ENCODE results near the gene NFATC3.
"Not testable (repeated sequence)": the region's sequence is repeated elsewhere in the genome, so short reads cannot be mapped to it uniquely, and the experiment has no call there.

Gene NFATC3

DNA sequence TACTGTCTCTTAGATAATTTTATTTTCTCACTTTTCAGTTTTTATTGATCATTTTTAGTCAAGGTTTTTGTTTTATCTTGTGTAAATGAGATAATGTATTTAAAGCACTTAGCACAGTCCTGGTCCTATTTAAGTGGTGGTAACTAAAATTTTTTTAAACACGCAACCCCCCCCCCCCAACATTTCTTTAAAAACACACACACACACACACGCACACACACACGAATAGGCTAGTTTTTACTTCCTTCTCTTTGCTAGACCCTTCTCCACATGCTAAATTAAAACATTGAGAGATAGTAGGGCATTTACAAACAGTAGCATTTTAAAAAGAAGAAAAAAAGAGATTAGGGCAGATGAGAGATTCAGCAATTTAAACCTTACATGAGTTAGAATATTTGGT is 5.0 kb downstream of the NFATC3 start:
- no peak for DNase-seq (ENCODE audit: low read depth)

DNA sequence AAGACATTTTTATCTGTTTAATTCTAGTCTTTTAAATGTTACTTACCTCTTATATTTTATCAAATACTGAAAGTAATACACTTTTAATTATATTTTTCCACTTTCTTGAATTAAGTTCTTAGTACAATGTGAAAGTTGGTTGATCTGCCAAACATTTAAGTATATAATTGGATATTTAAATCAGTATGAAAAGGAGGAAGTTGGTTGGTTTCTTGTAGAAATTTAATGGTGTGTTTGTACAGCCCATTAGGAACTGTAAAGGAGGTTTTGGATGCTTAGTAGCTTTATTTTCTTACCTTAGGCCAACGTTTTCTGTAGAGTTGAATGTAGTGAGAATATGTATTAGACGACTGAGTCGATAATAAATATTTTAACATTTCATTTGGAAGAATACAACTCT is 5.4 kb downstream of the NFATC3 start:
- no peak for DNase-seq (ENCODE audit: low read depth)

DNA sequence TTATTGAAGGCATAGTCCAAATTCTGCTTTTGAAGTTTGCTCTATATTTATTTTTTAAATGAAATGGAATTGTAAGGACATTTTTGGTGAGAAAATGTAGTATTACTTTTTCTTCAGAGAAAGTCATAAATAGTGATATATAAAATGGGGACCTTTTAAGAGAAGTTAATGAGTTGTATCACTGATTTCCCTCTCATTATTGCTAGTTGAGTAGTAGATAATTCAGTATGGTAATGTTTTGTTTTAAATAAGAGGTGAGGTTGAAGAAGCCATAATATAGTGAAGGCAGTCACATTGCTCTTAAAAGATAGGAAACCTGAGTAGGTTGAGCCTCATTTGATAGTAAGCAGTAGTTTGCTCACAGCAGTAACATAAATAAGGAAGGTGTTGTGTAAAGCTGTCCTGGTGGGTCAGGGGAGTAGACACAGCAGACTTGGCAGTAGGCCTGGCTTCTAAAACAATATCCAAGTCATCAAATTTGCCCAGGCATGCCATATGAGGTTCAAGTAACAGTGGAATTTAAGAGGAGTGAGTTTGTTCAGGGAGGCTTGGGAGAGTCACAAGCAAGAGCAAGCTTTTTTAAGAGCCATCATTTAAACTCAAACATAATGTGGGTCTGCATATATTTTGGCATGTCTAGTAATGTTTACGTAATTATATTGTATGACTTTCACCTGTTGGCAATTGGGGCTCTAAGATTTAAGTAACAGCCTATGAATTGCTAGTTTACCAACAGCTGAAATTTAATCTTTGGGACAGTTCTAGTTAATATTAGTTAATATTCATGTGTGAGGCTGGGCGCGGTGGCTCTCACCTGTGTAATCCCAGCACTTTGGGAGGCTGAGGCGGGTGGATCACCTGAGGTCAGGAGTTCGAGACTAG is 6.5 kb downstream of the NFATC3 start:
- DNase-seq (ENCODE audit: low read depth) = peak; percentile 70

DNA sequence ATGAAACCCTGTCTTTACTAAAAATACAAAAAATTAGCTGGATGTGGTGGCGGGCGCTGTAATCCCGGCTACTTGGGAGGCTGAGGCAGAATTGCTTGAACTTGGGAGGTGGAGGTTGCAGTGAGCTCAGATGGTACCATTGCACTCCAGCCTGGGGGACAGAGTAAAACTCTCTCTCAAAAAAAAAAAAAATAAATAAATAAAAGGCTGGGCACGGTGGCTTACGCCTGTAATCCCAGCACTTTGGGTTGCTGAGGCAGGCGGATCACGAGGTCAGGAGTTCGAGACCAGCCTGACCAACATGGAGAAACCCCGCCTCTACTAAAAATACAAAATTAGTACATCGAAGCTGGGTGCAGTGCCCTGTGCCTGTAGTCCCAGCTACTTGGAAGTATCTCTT is 7.1 kb downstream of the NFATC3 start:
- not testable (repeated sequence) for DNase-seq (ENCODE audit: low read depth)

DNA sequence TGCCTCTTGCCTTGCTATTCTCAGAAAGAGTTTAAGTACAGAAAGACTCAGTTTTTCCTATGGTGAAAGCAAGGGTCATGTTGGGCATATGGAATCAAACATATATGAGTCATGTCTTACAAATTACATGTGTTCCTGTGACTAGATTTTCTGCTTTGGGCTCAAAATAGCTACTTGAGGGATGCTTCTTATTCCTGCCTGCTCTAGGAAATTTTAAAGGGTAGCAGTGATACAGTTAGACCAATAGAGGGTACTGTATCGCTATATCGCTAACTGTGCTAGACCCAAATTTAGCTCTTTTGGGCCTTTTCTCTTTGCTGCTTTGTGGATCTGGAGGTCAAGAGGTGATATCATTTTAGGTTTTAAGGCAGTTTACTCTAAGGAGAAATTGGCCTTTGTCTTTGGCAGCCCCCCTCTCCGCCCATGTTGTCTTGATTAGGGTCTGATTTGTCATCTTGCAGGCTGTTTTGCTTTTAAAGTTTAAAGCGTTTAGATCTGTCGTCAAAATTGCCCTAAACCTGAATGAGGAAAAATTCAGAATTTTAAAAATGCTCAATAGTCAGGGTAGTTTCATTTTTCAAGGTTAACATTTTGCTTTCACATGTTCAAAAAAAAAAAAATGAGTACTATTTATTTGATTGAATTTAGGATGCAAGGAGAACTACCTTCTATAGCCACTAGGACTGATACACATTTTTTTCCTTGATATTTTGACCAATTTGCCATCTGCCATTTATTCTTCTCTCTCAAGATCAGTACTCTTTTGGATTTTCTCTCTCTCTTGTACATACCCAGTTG is 8.8 kb downstream of the NFATC3 start:
- peak; percentile 65 for DNase-seq (ENCODE audit: low read depth)

DNA sequence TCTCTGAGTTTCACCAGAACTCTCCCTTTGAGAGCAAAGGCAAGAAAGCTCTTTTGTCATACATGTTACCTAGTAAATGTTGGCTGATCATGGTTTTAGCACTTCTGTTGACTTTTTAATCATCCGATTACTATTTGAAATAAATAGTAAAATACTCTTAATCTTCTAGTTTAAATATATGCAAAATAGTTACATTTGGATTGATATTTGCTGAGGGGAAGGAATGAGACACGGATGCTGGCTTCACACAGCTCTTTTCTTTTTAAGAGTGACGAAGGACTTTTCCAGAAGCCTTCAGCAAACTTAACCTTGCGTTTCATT is 9.4 kb downstream of the NFATC3 start:
- no peak for DNase-seq (ENCODE audit: low read depth)

DNA sequence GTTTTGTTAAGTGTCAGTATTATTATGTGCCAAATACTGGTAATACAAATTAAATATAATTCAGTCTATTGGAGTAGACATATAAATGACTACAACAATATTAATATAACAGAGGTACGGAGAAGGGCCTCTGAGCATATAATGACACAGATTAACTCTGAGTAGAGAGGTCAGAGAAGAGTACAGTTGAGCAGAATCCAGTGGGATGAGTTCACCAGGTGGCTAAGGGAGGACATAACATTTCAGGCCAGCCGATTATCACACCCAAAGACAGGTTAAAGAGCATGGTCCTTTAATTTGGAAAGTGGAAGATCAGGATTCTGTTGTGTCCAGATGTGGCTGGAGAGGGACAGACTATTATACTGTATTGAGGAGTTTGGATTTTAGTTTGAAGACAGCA is 11.3 kb downstream of the NFATC3 start:
- DNase-seq (ENCODE audit: low read depth) = no peak

DNA sequence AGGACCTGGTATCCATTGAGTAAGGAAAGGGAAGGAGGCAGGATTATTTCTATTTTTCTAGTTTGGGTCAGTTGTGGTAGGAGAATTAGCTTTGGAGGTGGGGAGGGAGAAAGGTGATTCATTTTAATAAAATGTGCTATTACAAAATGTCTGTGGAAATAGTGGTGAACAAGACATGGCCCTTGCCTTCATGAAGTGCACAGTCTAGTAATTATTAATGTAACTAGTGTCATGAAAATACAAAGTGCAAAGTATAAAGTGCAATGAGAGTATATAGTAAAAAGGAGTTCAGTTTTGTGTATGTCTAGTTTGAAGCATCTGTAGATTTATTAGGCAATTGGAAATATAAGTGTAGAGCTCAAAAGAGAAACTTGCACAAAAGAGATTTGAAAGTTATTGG is 11.9 kb downstream of the NFATC3 start:
- peak; percentile 18 for DNase-seq (ENCODE audit: low read depth)

DNA sequence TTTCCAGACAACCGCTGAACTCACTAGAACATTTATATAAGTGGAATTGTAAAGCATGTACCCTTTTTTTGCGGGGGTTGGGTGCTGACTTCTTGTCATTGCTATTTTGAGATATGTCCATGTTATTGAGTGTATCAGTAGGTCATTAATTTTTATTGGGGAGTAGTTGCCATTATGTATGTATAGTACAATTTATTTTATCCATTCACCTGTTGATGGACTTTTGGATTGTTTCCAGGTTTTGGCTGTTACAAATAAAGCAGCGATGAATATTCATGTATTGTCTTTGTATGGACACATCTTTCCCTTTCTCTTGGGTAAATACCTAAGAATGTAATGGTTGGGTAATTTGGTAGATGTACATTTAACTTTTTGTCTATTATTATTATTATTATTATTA is 12.7 kb downstream of the NFATC3 start:
- DNase-seq (ENCODE audit: low read depth) = no peak

DNA sequence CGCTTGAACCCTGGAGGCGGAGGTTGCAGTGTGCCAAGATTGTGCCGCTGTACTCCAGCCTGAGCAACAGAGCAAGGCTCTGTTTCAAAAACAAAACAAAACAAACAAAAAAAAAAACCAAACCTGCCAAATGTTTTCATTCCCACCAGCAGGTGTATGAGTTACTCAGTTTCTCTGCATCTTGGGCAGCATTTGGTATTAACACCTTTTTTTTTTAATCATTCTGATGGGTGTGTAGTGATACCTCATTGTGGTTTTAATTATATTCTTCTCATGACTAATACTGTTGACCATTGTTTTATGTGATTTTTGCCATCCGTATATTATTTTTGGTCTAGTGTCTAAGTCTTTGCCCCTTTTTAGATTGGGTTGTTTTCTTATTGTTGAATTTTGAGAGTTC is 15.3 kb downstream of the NFATC3 start:
- DNase-seq (ENCODE audit: low read depth) = no peak

DNA sequence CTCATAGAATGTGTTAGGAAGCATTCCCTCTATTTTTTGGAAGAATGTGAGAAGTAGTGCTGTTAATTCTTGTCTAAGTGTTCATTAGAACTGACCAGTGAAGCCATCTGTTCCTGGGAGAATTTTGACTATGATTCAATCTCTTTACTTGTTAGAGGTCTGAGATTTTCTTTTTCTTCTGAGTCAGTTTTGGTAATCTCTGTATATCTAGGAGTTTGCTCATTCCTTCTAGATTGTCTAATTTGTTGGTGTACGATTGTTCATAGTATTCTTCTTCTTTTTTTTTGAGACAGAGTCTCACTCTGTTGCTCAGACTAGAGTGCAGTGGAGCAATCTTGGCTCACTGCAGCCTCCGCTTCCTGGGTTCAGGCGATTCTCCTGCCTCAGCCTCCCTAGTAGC is 20.4 kb downstream of the NFATC3 start:
- peak; percentile 40 for DNase-seq (ENCODE audit: low read depth)

DNA sequence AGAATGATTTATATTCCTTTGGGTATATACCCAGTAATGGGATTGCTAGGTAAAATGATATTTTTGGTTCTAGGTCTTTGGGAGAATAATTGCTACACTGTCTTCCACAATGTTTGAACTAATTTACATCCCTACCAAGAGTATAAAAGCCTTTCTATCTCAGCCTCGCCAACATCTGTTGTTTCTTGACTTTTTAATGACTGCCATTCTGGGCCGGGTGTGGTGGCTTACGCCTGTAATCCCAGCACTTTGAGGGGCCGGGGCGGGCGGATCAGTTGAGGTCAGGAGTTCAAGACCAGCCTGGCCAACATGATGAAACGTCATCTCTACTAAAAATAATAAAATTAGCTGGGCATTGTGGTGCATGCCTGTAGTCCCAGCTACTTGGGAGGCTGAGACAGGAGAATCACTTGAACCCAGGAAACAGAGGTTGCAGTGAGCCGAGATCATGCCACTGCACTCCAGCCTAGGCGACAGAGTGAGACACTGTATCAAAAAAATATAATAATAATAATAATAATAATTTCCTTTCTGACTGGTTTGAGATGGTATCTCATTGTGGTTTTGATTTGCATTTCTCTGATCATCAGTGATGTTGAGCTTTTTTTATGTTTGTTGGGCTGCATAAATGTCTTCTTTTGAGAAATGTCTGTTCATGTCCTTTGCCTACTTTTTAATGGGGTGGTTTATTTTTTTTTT is 22.2 kb downstream of the NFATC3 start:
- not testable (repeated sequence) for DNase-seq (ENCODE audit: low read depth)

DNA sequence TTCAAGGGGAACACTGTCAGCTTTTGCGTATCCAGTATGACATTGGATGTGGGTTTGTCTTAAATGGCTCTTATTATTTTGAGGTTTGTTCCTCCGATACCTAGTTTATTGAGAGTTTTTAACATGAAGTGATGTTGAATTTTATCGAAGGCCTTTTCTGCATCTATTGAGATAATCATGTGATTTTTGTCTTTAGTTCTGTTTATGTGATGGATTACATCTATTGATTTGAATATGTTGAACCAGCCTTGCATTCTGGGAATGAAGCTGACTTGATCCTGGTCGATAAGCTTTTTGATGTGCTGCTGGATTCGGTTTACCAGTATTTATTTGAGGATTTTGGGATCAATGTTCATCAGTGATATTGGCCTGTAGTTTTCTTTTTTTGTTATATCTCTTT is 24.0 kb downstream of the NFATC3 start:
- not testable (repeated sequence) for DNase-seq (ENCODE audit: low read depth)

DNA sequence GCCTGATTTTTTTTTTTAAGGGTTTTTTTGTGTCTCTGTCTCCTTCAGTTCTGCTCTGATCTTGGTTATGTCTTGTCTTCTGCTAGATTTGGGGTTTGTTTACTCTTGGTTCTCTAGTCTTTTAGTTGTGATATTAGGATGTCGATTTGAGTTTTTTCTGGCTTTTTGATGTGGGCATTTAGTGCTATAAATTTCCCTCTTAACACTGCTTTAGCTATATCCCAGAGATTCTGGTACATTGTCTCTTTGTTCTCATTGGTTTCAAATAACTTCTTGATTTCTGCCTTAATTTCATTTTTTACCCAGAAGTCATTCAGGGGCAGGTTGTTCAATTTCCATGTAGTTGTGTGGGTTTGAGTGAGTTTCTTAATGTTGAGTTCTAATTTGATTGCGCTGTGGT is 25.4 kb downstream of the NFATC3 start:
- DNase-seq (ENCODE audit: low read depth) = not testable (repeated sequence)

DNA sequence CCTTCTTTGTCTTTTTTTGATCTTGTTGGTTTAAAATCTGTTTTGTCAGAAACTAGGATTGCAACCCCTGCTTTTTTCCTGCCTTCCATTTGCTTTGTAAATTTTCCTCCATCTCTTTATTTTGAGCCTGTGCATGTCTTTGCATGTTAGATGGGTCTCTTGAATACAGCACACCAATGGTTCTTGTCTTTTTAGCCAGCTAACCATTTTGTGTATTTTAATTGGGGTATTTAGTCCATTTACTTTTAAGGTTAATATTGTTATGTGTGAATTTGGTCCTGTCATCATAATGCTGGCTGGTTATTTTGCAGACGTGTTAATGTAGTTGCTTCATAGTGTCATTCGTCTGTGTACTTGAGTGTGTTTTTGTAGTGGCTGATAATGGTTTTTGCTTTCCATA is 26.2 kb downstream of the NFATC3 start:
- DNase-seq (ENCODE audit: low read depth) = no peak

DNA sequence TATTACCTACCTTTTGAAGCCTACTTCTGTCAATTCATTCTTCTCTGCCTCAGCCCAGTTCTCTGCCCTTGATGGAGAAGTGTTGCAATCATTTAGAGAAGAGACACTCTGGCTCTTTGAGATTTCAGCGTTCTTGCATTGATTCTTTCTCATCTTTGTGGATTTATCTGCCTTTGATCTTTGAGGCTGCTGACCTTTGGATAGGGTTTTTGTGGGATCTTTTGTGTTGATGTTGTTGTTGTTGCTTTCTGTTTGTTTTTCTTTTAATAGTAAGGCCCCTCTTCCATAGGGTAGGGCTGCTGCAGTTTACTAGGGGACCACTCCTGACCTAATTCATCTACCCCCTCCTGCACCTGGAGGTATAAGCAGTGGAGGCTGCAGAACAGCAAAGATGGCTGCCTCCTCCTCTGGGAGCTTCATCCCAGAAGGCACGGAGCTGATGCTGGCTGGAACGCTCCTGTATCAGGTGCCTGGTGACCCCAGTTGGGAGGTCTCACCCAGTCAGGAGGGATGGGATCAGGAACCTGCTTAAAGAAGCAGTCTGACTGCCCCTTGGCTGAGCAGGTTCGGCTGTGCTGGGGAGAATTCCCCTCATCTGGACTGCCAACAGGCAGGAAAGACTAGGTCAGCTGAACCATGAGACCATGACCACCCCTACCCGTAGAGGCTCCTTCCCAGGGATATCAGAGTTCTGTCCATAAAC is 28.0 kb downstream of the NFATC3 start:
- no peak for DNase-seq (ENCODE audit: low read depth)

DNA sequence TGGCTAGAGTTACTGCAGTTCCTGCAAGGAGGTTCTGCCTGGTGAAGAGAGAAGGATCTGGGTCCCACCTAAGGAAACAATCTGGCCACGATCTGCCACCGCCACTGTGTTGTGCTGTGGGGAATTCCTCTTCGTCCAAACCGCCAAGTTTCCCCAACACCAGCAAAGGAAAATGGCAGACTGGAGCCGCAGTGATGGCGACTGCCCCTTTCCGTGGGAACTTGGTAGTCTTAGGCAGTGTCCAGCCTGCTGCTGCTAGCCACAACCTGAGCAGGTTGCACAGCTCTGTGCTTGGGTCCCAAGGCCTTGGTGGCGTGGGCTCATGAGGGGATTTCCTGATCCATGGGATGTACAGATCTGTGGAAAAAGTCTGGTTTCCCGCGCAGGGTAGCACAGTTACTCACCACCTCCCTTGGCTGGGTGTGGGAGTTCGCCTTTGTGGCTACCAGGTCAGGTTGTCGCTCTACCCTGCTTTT is 28.6 kb downstream of the NFATC3 start:
- DNase-seq (ENCODE audit: low read depth) = no peak

DNA sequence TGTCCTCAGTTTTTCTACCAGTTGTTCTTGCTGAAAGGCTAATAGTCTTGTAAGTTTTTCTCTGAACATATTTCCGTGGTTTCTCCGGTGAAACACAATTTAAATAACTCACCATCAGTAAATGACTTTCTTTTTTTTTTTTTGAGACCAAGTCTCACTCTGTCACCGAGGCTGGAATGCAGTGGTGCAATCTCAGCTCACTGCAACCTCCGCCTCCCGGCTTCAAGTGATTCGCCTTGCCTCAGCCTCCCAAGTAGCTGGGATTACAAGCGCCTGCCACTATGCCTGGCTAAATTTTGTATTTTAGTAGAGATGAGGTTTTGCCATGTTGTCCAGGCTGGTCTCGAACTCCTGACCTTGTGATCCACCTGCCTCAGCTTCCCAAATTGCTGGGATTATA is 29.8 kb downstream of the NFATC3 start:
- DNase-seq (ENCODE audit: low read depth) = peak; percentile 50

DNA sequence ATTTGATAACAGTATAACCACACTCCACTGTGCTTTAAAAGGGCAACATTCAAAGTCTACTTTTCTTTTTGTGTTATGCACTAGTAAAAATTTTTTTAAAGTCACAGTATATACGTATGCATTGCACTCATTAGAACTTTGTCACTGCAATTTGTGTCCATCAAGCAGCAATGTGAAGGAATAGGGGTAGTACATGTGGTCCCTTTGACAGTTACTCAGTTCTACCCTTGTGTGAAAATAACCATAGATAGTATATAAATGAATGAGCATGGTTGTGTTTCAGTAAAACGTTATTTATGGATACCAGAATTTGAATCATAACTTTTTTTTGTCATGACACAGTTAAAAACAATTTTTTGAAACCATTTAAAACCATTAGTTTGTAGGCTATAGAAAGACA is 30.7 kb downstream of the NFATC3 start:
- no peak for DNase-seq (ENCODE audit: low read depth)

DNA sequence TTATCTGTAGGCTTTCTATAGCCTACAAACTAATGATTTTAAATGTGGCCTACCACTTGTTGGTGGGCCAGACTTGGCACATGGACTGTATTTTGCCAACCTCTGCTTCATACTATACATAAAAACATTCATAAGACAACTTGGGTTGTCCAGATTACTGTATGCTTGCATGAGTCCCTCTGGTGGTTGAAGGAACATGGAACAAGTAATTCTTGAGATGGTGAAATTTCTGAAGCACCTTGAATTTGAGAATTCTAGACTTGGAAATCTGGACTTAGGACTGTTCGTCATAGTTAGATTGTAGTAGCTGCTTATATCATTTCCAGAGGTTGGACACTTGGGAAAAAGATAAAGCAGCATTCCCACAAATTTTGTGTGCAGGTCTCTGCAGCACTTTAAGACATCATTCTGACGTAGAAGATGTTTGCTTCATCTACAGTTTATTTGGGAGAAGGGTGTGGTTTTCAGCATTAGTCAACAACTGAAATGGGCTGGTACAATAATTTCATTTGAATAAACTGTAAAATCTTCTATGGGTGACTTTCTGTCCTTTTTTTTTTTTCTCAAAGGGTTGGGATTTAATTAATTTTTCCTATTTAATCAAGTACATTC is 31.2 kb downstream of the NFATC3 start:
- peak; percentile 34 for DNase-seq (ENCODE audit: low read depth)

DNA sequence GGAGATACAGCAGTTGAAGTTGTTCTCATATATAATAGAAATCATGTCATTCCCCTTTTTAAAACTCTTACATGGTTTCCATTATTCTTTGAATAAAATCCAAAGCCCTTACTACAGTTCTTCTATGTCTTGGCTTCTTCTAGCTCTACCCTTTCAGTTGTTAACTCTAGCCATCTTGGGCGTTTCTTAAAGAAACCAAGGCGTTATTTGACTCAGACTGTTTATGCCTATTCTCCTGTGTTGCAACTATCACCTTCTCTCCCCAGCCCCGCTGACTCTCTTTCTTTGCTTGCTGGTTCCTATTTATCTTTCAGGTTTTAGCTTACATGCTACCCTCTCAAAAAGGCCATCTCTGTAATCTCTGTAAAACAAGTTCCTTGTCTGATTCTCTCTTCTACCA is 32.7 kb downstream of the NFATC3 start:
- no peak for DNase-seq (ENCODE audit: low read depth)

DNA sequence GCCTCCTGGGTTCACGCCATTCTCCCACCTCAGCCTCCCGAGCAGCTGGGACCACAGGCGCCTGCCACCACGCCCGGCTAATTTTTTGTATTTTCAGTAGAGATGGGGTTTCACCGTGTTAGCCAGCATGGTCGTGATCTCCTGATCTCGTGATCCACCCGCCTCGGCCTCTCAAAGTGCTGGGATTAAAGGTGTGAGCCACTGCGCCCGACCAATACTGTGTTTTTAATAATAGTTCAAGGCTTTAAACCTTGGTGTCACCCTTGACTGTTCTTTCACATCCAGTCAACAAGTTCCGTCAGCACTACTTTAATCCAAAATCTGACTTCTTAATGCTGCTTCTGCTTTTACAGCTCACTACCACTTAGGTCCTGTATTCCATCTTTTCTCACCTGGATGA is 33.8 kb downstream of the NFATC3 start:
- DNase-seq (ENCODE audit: low read depth) = not testable (repeated sequence)
